Mesenchymal stem cell (in vitro differentiated cells and primary cell): ENCODE measurements around the gene SLC44A3.

Experiments
- DNase-seq: peaks from one replicate; pipeline ENCODE4 v3.0.0-alpha.2; 2013
- H2AFZ ChIP-seq: one replicate; pipeline ENCODE4 v1.6.1; 2013; ENCODE audit warnings: low read depth, mild to moderate bottlenecking, control low read depth, inconsistent platforms, low read length, moderate library complexity
- H2AK5ac ChIP-seq: 2 replicates; pipeline ENCODE4 v1.6.1; 2013; ENCODE audit warnings: low read length, moderate library complexity, mild to moderate bottlenecking, inconsistent platforms; ENCODE audit not compliant: severe bottlenecking
- H2BK120ac ChIP-seq: one replicate; pipeline ENCODE4 v1.6.1; 2013; ENCODE audit warnings: low read depth, mild to moderate bottlenecking, inconsistent platforms, low read length, moderate library complexity
- H2BK12ac ChIP-seq, 2 experiments: one replicate each; pipeline ENCODE4 v1.6.1; 2013; ENCODE audit warnings: inconsistent platforms in 2 of 2, low read length in 2 of 2, mild to moderate bottlenecking in 2 of 2, moderate library complexity in 2 of 2, control low read depth in 1 of 2
- H2BK15ac ChIP-seq: one replicate; pipeline ENCODE4 v1.6.1; 2013; ENCODE audit warnings: mild to moderate bottlenecking, low read depth, inconsistent platforms; ENCODE audit not compliant: poor library complexity, severe bottlenecking
- H2BK5ac ChIP-seq: 2 replicates; pipeline ENCODE4 v1.6.1; 2013; ENCODE audit warnings: low read depth, mild to moderate bottlenecking, low read length, control low read depth, inconsistent platforms; ENCODE audit not compliant: poor library complexity, severe bottlenecking
- H3K14ac ChIP-seq, 2 experiments: one replicate each; pipeline ENCODE4 v1.6.1; 2013; ENCODE audit warnings: inconsistent platforms in 2 of 2, low read length in 2 of 2, control low read depth in 1 of 2, mild to moderate bottlenecking in 1 of 2, moderate library complexity in 1 of 2
- H3K18ac ChIP-seq, 2 experiments: one replicate each; pipeline ENCODE4 v1.6.1; 2013; ENCODE audit warnings: inconsistent platforms in 2 of 2, low read length in 2 of 2, control low read depth in 1 of 2, low read depth in 1 of 2, mild to moderate bottlenecking in 1 of 2
- H3K23ac ChIP-seq, 2 experiments: one replicate each; pipeline ENCODE4 v1.6.1; 2013; ENCODE audit warnings: inconsistent platforms in 2 of 2, low read length in 2 of 2, mild to moderate bottlenecking in 2 of 2, moderate library complexity in 2 of 2, control low read depth in 1 of 2
- H3K27ac ChIP-seq: 2 replicates; pipeline ENCODE4 v1.5.1; 2013; ENCODE audit warnings: mild to moderate bottlenecking, moderate library complexity, low read length, control low read depth, inconsistent platforms; ENCODE audit not compliant: poor library complexity, severe bottlenecking
- H3K27me3 ChIP-seq, 2 experiments: 2 replicates each; pipeline versions ENCODE4 v1.6.1 to v1.7.0; 2013; ENCODE audit warnings: low read length in 2 of 2, mild to moderate bottlenecking in 2 of 2, moderate library complexity in 2 of 2, control low read depth in 1 of 2, inconsistent platforms in 1 of 2; ENCODE audit not compliant: control insufficient read depth in 1 of 2, insufficient read depth in 1 of 2
- H3K36me3 ChIP-seq, 2 experiments: 2 replicates each; pipeline versions ENCODE4 v1.6.1 to v1.7.0; 2013; ENCODE audit warnings: low read length in 2 of 2, control low read depth in 1 of 2, inconsistent platforms in 1 of 2, low read depth in 1 of 2, mild to moderate bottlenecking in 1 of 2; ENCODE audit not compliant: insufficient read depth in 2 of 2, control insufficient read depth in 1 of 2
- H3K4ac ChIP-seq, 2 experiments: one replicate each; pipeline ENCODE4 v1.6.1; 2013; ENCODE audit warnings: inconsistent platforms in 2 of 2, low read length in 2 of 2, mild to moderate bottlenecking in 2 of 2, moderate library complexity in 2 of 2, control low read depth in 1 of 2, low read depth in 1 of 2
- H3K4me1 ChIP-seq: 2 replicates; pipeline ENCODE4 v1.6.1; 2013; ENCODE audit warnings: low read depth, low read length, control low read depth; ENCODE audit not compliant: control insufficient read depth, insufficient read depth
- H3K4me2 ChIP-seq: 2 replicates; pipeline ENCODE4 v1.6.1; 2013; ENCODE audit warnings: low read length, mild to moderate bottlenecking, inconsistent platforms; ENCODE audit not compliant: poor library complexity, severe bottlenecking
- H3K4me3 ChIP-seq, 2 experiments: 2 replicates each; pipeline versions ENCODE4 v1.5.1 to v1.7.0; 2013; ENCODE audit warnings: low read length in 2 of 2, mild to moderate bottlenecking in 2 of 2, control low read depth in 1 of 2, low read depth in 1 of 2; ENCODE audit not compliant: insufficient read depth in 1 of 2
- H3K79me1 ChIP-seq: replicated peaks from 2 replicates; pipeline ENCODE4 v1.6.1; 2013; ENCODE audit warnings: mild to moderate bottlenecking, control low read depth, low read length, inconsistent platforms; ENCODE audit not compliant: poor library complexity, severe bottlenecking
- H3K9ac ChIP-seq: 2 replicates; pipeline ENCODE4 v1.7.0; 2013; ENCODE audit warnings: mild to moderate bottlenecking, low read length, moderate library complexity
- H3K9me3 ChIP-seq: 2 replicates; pipeline ENCODE4 v1.7.0; 2013; ENCODE audit warnings: mild to moderate bottlenecking, low read length; ENCODE audit not compliant: control insufficient read depth
- H4K8ac ChIP-seq: one replicate; pipeline ENCODE4 v1.6.1; 2013; ENCODE audit warnings: inconsistent platforms, mild to moderate bottlenecking, low read length, moderate library complexity
- H4K91ac ChIP-seq: one replicate; pipeline ENCODE4 v1.6.1; 2013; ENCODE audit warnings: mild to moderate bottlenecking, low read length, inconsistent platforms
- WGBS: methylation state at CpG from one replicate; pipeline ENCODE4 v1.1.7; 2013; ENCODE audit warnings: mixed read lengths; 5-methylcytosine and 5-hydroxymethylcytosine counted together

Gene SLC44A3

GRCh38 chr1:94920061-94920460, 99.9 kb downstream of the SLC44A3 start:
- peaks cover 6 to 7% of the 10 kb centered on the region in 2 experiments for H3K36me3 ChIP-seq
- H3K4ac ChIP-seq, result no peak overlapping the region
- H3K4me3 ChIP-seq, result no peak overlapping the region
- H3K4me2 ChIP-seq, result no peak overlapping the region
- H3K79me1 ChIP-seq, result no peaks in the 10 kb centered on the region
- H2BK120ac ChIP-seq, result no peak overlapping the region
- H3K18ac ChIP-seq, result no peak overlapping the region
- no peaks in the 10 kb centered on the region for H3K9me3 ChIP-seq
- H2AFZ ChIP-seq, result no peak overlapping the region
- no peak overlapping the region for H2BK5ac ChIP-seq
- H2AK5ac ChIP-seq, result no peak overlapping the region
- WGBS, result 91% methylated on average over 2 of the region's 3 CpGs
- no peak overlapping the region for H4K91ac ChIP-seq
- H3K14ac ChIP-seq, result no peak overlapping the region
- H3K27me3 ChIP-seq, result no peaks in the 10 kb centered on the region
- DNase-seq, result peak; percentile 45
- no peak overlapping the region for H2BK15ac ChIP-seq
- H3K27ac ChIP-seq, result no peak overlapping the region
- H3K4me1 ChIP-seq, result peaks cover 21% of the 10 kb centered on the region
- no peak overlapping the region for H3K23ac ChIP-seq
- no peak overlapping the region for H3K9ac ChIP-seq
- H2BK12ac ChIP-seq, result no peak overlapping the region
- H4K8ac ChIP-seq, result no peak overlapping the region

DNA sequence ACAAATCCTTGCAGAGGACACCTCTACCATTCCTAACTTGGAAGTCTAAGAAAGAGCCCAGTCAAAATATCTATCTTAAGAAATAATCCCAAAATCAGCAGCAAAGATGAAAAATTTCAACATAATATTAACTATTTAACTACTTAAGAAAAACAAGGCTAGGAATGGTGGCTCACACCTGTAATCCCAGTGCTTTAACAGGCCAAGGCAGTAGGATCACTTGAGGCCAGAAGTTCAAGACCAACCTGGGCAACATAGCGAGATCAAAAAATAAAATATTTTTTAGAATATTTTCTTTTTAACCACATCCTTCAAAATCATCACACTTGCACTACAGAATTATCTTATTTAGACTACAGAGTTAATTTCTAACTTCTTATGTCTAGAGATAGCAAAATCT, 101.8 kb downstream of the SLC44A3 start:
- no peak overlapping the region for H4K8ac ChIP-seq
- no peak overlapping the region for H2BK15ac ChIP-seq

DNA sequence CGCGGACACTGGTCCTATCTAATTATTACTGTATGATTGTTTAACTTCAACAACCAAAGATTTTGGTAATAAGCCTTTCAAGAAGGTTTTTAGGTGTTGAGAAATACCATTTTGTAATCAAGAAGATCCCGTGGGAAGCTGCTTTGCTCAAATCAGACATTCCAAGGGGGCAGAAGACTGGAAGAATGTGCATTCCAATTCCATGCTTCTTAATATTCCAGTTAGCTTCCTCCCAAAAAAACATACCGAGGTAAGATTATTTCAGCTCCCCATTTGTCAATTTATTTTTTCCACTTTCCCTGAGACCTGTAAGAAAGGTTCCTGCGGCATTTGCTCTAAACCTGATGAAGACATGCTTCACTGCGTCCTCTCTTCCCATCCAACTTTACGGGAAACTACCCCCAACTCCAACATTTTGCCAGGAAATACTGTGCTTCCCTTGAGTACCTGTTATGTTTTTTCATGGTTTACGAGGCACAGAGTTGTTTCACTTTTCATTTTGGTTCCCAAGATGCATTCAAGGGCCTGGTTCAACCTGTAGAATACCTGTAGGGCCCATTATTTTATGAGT, 102.7 kb downstream of the SLC44A3 start:
- H2BK15ac ChIP-seq, result no peak overlapping the region
- no peaks in the 10 kb centered on the region for H3K79me1 ChIP-seq
- H3K23ac ChIP-seq, result no peak overlapping the region
- no peaks in the 10 kb centered on the region for H3K27me3 ChIP-seq
- H3K4me2 ChIP-seq, result peak overlapping the region; percentile 57
- peak overlapping the region in 1 of 2 experiments; percentile 63 for H3K18ac ChIP-seq
- no peak overlapping the region for H4K91ac ChIP-seq
- no peak overlapping the region for H2BK12ac ChIP-seq
- no peaks in the 10 kb centered on the region for H3K9me3 ChIP-seq
- no peak overlapping the region for H2AFZ ChIP-seq
- H3K4ac ChIP-seq, result no peak overlapping the region
- peak overlapping the region; percentile 72 for H3K27ac ChIP-seq
- peak overlapping the region in 1 of 2 experiments; percentile 73 for H3K4me3 ChIP-seq
- H3K14ac ChIP-seq, result no peak overlapping the region
- WGBS, result 69% methylated on average over 6 of the region's 8 CpGs
- H2BK120ac ChIP-seq, result no peak overlapping the region
- H4K8ac ChIP-seq, result no peak overlapping the region
- H3K4me1 ChIP-seq, result peaks cover 23% of the 10 kb centered on the region
- no peak overlapping the region for H2AK5ac ChIP-seq
- no peak overlapping the region for H2BK5ac ChIP-seq
- H3K9ac ChIP-seq, result peak overlapping the region; percentile 98
- DNase-seq, result peak; percentile 56
- peaks cover 0 to 3% of the 10 kb centered on the region in 2 experiments for H3K36me3 ChIP-seq

More for the DNA sequence above, 101.8 kb downstream of the SLC44A3 start:
- no peak overlapping the region for H2AFZ ChIP-seq
- WGBS, result no CpG with 5 or more reads among the region's 1 CpG
- no peak overlapping the region for H3K4me3 ChIP-seq
- H3K79me1 ChIP-seq, result no peaks in the 10 kb centered on the region
- no peak overlapping the region for H3K14ac ChIP-seq
- H3K36me3 ChIP-seq, result peaks cover 0 to 7% of the 10 kb centered on the region in 2 experiments
- H3K27ac ChIP-seq, result no peak overlapping the region
- H3K4me2 ChIP-seq, result no peak overlapping the region
- peaks cover 21% of the 10 kb centered on the region for H3K4me1 ChIP-seq
- peak overlapping the region; percentile 65 for H2AK5ac ChIP-seq
- H2BK120ac ChIP-seq, result no peak overlapping the region
- no peak overlapping the region for H3K18ac ChIP-seq
- no peak overlapping the region for H4K91ac ChIP-seq
- H3K9me3 ChIP-seq, result no peaks in the 10 kb centered on the region
- H3K23ac ChIP-seq, result no peak overlapping the region
- no peak overlapping the region for H2BK5ac ChIP-seq
- no peak for DNase-seq
- H3K9ac ChIP-seq, result peak overlapping the region; percentile 24
- H2BK12ac ChIP-seq, result no peak overlapping the region
- no peak overlapping the region for H3K4ac ChIP-seq
- H3K27me3 ChIP-seq, result no peaks in the 10 kb centered on the region

DNA sequence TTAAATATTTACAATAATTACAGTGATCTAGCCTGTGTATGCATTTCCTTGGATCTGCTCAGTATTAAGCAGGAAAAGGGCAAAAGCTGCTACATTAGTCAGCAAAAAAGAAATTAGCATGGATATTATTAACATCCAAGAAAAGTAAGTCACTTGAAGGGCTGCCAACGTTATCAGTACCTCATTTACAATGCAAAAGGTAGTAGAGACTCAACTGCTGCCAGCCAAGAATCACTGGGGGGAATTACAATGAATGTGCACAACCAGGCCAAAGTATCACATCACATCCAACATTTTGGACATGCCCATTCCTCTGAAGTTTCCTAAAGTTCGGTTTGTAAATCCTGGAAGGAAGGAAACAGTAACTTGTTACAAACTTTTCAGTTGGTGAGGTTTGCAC, 104.8 kb downstream of the SLC44A3 start:
- no peak overlapping the region for H2AK5ac ChIP-seq
- H3K9me3 ChIP-seq, result no peaks in the 10 kb centered on the region
- no peak overlapping the region for H3K18ac ChIP-seq
- no peak overlapping the region for H3K14ac ChIP-seq
- no peak overlapping the region for H2BK5ac ChIP-seq
- no peak for DNase-seq
- H2AFZ ChIP-seq, result no peak overlapping the region
- no peak overlapping the region for H4K91ac ChIP-seq
- no peak overlapping the region for H2BK15ac ChIP-seq
- H2BK120ac ChIP-seq, result no peak overlapping the region
- peaks cover 13% of the 10 kb centered on the region for H3K79me1 ChIP-seq
- no peak overlapping the region for H3K4ac ChIP-seq
- peaks cover 26% of the 10 kb centered on the region for H3K4me1 ChIP-seq
- H3K4me2 ChIP-seq, result peak overlapping the region; percentile 77
- WGBS, result 2% methylated on average over 2 of the region's 2 CpGs
- H3K27me3 ChIP-seq, result no peaks in the 10 kb centered on the region
- H3K23ac ChIP-seq, result no peak overlapping the region
- H3K4me3 ChIP-seq, result peak overlapping the region in 1 of 2 experiments; percentile 83
- H2BK12ac ChIP-seq, result no peak overlapping the region
- peak overlapping the region; percentile 98 for H3K9ac ChIP-seq
- H3K36me3 ChIP-seq, result peaks cover 0 to 3% of the 10 kb centered on the region in 2 experiments
- peak overlapping the region; percentile 95 for H3K27ac ChIP-seq
- no peak overlapping the region for H4K8ac ChIP-seq
